PFSK-1 (cell line): ENCODE results near the gene TMIE.

Experiments
- FOXP2 ChIP-seq: optimal IDR thresholded peaks from 2 replicates; pipeline ENCODE3; 2011; ENCODE audit warnings: borderline replicate concordance, control low read depth, inconsistent platforms; ENCODE audit not compliant: insufficient read depth; ENCODE audit errors: extremely low read length, extremely low read depth
- POLR2AphosphoS5 ChIP-seq: IDR thresholded peaks from 2 replicates; pipeline ENCODE4 v1.6.1; 2012; ENCODE audit warnings: low read depth, mild to moderate bottlenecking, control low read depth, low read length, moderate library complexity
- SIN3A ChIP-seq: IDR thresholded peaks from 2 replicates; pipeline ENCODE4 v1.6.1; 2012; ENCODE audit warnings: mild to moderate bottlenecking, low read length, moderate library complexity, borderline replicate concordance; ENCODE audit not compliant: insufficient read depth
- TAF1 ChIP-seq: IDR thresholded peaks from 2 replicates; pipeline ENCODE4 v1.6.1; 2012; ENCODE audit warnings: low read length, control low read depth, borderline replicate concordance; ENCODE audit not compliant: insufficient read depth
- TF ChIP-seq, protein P1 (sequence below), 2 experiments: IDR thresholded peaks; 2 replicates each; pipeline versions ENCODE4 v1.6.1 to v1.8.0; 2011 to 2012; ENCODE audit warnings: low read depth in 2 of 2, low read length in 2 of 2, control low read depth in 1 of 2, inconsistent platforms in 1 of 2, mild to moderate bottlenecking in 1 of 2, moderate library complexity in 1 of 2; ENCODE audit not compliant: insufficient read depth in 1 of 2

The TMIE gene

DNA sequence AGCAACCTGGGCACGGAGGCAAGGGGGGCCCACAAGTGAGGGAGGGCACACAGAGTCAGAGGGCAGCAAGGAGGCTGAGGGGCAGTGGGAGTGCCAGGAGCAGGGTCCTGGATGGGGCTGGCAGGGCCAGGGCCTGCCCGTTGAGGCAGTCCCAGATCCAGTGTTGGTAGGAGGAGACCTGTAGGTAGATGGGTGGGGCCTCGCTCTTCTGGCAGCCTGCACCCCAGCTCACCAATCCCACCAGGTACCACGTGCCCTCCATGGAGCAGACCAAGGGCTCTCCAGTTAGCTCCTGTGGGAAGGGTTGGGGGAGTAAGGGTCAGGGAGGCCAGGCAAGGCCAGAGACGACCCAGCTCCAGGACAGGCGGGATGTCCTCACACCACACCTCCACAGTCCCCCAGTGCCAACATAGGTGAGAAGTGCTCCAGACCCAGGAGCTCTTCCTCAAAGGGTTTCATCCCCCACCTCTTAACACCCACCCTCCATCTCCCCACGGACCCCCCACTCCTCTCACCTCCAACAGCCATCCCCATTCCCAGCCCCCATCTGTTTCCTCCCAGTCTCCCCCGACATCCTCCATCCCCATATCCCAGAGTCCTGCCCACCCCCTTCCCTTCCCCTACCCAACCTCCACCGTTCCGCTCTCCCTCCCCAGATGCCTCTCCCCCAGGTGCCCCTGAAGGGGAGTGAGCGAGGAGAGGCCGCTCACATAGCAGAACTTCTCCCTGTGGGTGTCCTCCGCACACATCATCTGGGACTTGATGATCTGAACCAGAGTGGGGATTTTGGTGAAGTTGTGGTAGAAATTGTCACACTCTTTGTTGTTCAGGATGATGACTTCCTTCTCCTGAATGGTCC is 11.2 kb downstream of the TMIE start:
- TF ChIP-seq, protein P1, sequence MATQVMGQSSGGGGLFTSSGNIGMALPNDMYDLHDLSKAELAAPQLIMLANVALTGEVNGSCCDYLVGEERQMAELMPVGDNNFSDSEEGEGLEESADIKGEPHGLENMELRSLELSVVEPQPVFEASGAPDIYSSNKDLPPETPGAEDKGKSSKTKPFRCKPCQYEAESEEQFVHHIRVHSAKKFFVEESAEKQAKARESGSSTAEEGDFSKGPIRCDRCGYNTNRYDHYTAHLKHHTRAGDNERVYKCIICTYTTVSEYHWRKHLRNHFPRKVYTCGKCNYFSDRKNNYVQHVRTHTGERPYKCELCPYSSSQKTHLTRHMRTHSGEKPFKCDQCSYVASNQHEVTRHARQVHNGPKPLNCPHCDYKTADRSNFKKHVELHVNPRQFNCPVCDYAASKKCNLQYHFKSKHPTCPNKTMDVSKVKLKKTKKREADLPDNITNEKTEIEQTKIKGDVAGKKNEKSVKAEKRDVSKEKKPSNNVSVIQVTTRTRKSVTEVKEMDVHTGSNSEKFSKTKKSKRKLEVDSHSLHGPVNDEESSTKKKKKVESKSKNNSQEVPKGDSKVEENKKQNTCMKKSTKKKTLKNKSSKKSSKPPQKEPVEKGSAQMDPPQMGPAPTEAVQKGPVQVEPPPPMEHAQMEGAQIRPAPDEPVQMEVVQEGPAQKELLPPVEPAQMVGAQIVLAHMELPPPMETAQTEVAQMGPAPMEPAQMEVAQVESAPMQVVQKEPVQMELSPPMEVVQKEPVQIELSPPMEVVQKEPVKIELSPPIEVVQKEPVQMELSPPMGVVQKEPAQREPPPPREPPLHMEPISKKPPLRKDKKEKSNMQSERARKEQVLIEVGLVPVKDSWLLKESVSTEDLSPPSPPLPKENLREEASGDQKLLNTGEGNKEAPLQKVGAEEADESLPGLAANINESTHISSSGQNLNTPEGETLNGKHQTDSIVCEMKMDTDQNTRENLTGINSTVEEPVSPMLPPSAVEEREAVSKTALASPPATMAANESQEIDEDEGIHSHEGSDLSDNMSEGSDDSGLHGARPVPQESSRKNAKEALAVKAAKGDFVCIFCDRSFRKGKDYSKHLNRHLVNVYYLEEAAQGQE (IDR thresholded peaks at IDR 0.05; ENCODE audit: insufficient read depth in 1 of 2, low read depth in 2 of 2, low read length in 2 of 2), result no peak
- TF ChIP-seq POLR2AphosphoS5 (no peak), FOXP2 (no peak), SIN3A (no peak), TAF1 (no peak)

DNA sequence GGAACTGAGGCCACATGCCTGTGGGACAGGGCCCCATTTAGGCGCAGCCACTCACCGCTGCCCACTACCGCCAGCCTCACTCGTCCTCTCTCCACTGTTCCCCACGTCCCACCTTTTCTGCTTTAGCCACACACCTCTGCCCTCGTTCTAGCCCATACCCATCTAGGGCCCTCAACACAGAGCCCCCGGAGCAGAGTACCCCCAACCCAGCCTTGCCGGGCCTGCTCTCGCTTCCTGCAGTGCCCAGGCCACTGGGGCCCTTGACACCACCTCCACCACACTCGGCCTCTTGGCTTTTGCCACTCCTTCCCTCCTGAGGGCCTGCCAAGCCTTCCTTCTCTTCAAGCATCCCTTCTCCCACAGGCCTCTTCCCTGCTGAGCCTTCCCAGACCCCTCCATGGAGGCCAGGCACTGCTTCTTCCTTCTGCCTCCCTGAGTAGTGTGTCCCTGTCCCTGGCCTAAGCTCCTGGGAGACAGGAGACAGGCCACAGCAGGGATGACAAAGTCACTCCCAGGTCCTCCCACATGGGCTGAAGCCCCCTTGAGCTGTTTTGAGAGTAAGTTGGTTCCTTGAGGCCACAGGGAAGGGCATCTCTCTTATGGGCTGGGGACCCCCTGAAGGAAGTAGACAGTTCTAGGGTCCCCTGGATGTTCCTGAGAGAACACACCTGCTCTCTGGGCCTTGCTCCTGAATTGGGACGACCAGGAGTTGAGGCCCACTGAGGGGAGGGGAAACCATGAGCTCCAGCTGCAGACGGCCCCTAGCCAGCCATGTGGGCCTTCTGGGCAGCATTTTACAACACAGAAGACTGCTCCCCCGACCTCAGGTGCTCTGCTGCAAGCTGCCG is 12.1 kb downstream of the TMIE start:
- TF ChIP-seq POLR2AphosphoS5 (no peak), SIN3A (no peak), TAF1 (no peak), FOXP2 (no peak)
- TF ChIP-seq, protein P1 (IDR thresholded peaks at IDR 0.05; ENCODE audit: insufficient read depth in 1 of 2, low read depth in 2 of 2, low read length in 2 of 2), result no peak

DNA sequence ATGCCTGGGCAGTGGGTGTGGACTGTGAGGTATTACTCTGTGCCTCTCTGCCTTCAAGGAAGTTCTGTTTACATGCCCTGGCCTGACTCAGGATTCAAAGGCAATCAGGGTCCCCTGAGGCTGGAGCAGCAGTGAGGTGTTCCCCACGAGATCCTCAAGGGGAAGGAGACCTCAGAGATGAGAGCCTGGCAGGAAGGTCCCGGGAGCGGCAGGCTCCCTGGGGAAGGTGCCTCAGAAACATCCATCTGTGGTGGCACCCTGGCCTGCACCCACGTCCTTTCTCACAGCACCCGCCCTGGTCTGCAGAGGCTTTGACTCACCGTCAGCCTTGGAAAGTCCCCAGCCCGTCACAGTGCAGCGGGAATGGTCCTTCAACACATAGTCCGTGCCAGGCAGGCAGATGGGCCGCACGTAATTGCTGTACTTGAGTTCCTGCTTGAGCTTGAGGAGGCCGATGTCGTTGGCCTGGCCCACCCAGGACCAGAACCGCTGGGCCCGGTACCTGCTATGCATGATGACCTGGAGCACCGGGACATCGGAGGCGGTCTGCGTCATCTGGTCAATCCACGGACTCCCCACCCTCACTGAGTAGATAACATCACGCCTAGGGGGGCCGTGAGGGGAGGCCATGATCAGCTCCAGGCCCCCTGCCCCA is 12.8 kb downstream of the TMIE start:
- TF ChIP-seq TAF1, result no peak
- TF ChIP-seq POLR2AphosphoS5, result no peak

DNA sequence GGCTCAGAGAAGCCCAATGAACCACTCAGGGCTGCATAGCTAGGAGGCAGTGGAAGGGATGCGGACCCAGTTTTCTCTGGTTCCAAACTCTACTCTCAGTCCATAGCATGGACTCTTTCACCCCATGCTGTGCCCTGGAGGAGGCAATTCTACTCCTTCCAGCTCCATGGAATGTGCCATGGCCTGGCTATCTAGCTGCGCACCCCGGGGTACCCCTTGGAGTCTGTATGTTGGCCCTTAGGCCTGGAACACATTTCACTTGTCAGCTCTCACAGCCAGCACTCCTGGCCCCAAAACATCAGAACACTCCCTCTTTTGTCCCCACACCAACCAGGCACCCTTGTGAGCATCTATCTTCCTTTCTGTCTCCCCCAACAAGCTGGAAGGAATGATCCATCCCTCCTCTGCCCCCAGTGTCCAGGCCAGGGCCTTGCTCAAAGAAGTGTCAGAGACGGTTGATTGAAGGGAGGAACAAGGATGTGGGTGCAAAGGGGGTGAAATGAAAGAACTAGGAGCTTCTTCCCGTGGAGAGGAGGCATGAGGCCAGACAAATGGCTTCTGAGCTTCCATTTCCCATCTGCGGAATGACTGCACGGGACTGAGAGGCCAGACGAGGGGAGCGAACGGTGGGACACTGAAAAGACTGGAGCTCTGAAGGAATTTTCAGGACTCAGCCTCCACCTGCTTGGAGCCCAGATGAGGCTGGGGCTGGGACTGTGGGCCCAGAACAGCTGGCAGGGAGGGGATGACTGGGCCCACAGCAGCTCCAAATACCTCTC is 13.7 kb downstream of the TMIE start:
- TF ChIP-seq FOXP2, result no peak
- TF ChIP-seq TAF1, result no peak
- TF ChIP-seq, protein P1 (IDR thresholded peaks at IDR 0.05; ENCODE audit: insufficient read depth in 1 of 2, low read depth in 2 of 2, low read length in 2 of 2), result no peak
- TF ChIP-seq POLR2AphosphoS5, result no peak
- TF ChIP-seq SIN3A, result no peak
